Measurements from ENCODE around the gene LINGO1. TPM values are rescaled to one million over a fixed set of nuclear protein-coding genes. Genes with fewer than 3 reads are reported as not detected.

LINGO1 gene
- total RNA-seq, 1 donor, result 1.1 TPM

DNA sequence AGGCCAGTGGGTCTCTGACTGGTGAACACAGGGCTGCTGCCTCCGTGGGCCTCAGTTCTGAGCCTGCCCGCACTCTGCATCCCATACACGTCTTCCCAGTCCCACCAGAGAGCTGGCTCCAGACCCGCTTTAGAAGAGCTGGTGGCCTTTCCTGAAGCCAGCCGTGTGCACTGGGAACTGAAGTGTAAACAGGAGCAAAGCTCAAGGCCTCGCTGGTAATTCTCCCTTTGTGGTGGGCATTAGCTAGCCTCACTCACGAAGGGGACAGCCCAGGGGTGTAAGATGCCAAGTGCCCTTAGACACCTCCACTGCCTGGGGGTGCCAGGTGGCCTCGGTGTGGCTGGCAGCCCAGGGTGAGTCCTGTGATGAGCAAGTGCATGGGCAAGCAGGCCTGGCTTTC, 12.9 kb upstream of the LINGO1 start:
- Histone ChIP-seq H3K27me3 (ENCODE audit: insufficient read depth, low read length) (peaks cover 4% of the 10 kb centered on the region), H4K20me1 (ENCODE audit: insufficient read depth, low read length) (peaks cover 2% of the 10 kb centered on the region), H3K9me3 (ENCODE audit: low read depth, low read length) (no peaks in the 10 kb centered on the region), H3K4me2 (ENCODE audit: insufficient read depth, low read length) (no peak overlapping the region), H3K4me3 (ENCODE audit: insufficient read depth, low read length) (no peak overlapping the region), H3K36me3 (ENCODE audit: insufficient read depth, low read length) (no peaks in the 10 kb centered on the region), H3K27ac (ENCODE audit: low read depth, low read length) (no peak overlapping the region), H2AFZ (ENCODE audit: low read length) (no peak overlapping the region), H3K79me2 (ENCODE audit: insufficient read depth, low read length) (no peaks in the 10 kb centered on the region), H3K4me1 (ENCODE audit: insufficient read depth, low read length) (no peaks in the 10 kb centered on the region)
- no peak for TF ChIP-seq CTCF (IDR thresholded peaks at IDR 0.05; ENCODE audit: extremely low read depth, low read depth, low read length)
- no peak for DNase-seq (ENCODE audit: insufficient read length, low spot score, missing footprints)

GRCh38 chr15:77644543-77645247, 12.0 kb upstream of the LINGO1 start:
- H3K27ac ChIP-seq (ENCODE audit: low read depth, low read length), result no peak overlapping the region
- H4K20me1 ChIP-seq (ENCODE audit: insufficient read depth, low read length), result peaks cover 2% of the 10 kb centered on the region
- no peaks in the 10 kb centered on the region for H3K9me3 ChIP-seq (ENCODE audit: low read depth, low read length)
- no peaks in the 10 kb centered on the region for H3K4me1 ChIP-seq (ENCODE audit: insufficient read depth, low read length)
- H3K4me3 ChIP-seq (ENCODE audit: insufficient read depth, low read length), result no peak overlapping the region
- no peaks in the 10 kb centered on the region for H3K36me3 ChIP-seq (ENCODE audit: insufficient read depth, low read length)
- no peaks in the 10 kb centered on the region for H3K79me2 ChIP-seq (ENCODE audit: insufficient read depth, low read length)
- TF ChIP-seq CTCF (IDR thresholded peaks at IDR 0.05; ENCODE audit: extremely low read depth, low read depth, low read length), result no peak
- H3K27me3 ChIP-seq (ENCODE audit: insufficient read depth, low read length), result peaks cover 4% of the 10 kb centered on the region
- no peak overlapping the region for H3K4me2 ChIP-seq (ENCODE audit: insufficient read depth, low read length)
- no peak for DNase-seq (ENCODE audit: insufficient read length, low spot score, missing footprints)
- H2AFZ ChIP-seq (ENCODE audit: low read length), result no peak overlapping the region

DNA sequence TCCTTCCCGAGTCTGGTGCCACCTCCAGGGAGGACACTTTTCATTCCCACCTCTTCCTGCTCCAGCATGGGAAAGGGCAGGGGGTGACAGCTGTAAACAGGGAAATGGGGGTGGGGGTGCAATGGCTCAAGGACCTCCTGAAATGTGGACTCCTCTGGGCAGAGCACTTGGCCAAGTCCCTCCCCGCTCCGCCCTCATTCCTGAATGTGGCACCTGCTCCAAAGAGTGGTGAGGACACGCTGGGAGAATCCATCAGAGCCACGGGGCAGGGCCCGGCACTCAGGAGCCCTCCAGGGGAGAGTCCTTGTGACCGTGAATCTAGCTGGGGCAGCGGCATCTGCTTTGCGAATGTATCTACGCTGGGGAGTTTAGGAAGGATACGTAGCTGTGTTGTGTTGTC, 11.1 kb upstream of the LINGO1 start:
- TF ChIP-seq CTCF (IDR thresholded peaks at IDR 0.05; ENCODE audit: extremely low read depth, low read depth, low read length), result no peak
- Histone ChIP-seq H3K4me3 (ENCODE audit: insufficient read depth, low read length) (no peak overlapping the region), H3K27ac (ENCODE audit: low read depth, low read length) (no peak overlapping the region), H3K79me2 (ENCODE audit: insufficient read depth, low read length) (no peaks in the 10 kb centered on the region), H2AFZ (ENCODE audit: low read length) (no peak overlapping the region), H3K36me3 (ENCODE audit: insufficient read depth, low read length) (no peaks in the 10 kb centered on the region), H3K27me3 (ENCODE audit: insufficient read depth, low read length) (peaks cover 7% of the 10 kb centered on the region), H3K9me3 (ENCODE audit: low read depth, low read length) (no peaks in the 10 kb centered on the region), H3K4me2 (ENCODE audit: insufficient read depth, low read length) (no peak overlapping the region), H3K4me1 (ENCODE audit: insufficient read depth, low read length) (no peaks in the 10 kb centered on the region), H4K20me1 (ENCODE audit: insufficient read depth, low read length) (no peaks in the 10 kb centered on the region)
- DNase-seq (ENCODE audit: insufficient read length, low spot score, missing footprints), result no peak

DNA sequence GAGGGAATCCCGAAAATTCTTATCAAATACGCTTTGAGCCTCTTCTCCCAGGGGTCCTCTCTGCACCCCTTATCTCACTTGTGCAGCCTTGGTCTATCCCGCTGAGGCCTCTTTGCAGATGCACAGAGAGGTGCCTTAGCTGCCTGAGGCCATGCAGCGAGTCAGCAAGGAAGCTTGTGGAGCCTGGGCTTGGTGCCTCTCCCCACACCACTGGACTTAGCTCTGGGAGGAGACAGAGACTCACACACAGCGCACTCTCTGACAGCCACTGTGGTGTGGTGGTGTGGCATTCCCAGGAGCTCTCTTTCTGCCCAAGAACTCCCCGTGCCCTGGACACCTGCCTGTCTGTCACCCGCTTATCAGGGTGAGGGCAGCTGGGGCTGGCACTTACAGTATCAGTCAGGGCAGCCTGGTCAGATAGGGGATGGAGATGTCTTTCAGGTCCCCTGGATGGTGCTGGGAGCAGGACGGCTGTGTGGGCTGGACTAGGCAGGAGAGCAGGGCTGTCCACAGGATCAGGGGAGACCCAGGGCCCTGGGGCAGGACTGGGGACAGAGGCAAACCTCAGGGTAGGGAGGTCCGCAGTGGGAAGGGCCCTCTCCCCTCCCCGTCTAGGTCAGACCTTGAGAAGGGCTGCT, 10.2 kb upstream of the LINGO1 start:
- TF ChIP-seq CTCF (IDR thresholded peaks at IDR 0.05; ENCODE audit: extremely low read depth, low read depth, low read length), result no peak
- Histone ChIP-seq H3K36me3 (ENCODE audit: insufficient read depth, low read length) (no peaks in the 10 kb centered on the region), H2AFZ (ENCODE audit: low read length) (no peak overlapping the region), H3K27ac (ENCODE audit: low read depth, low read length) (no peak overlapping the region), H3K4me2 (ENCODE audit: insufficient read depth, low read length) (no peak overlapping the region), H3K4me1 (ENCODE audit: insufficient read depth, low read length) (no peaks in the 10 kb centered on the region), H4K20me1 (ENCODE audit: insufficient read depth, low read length) (no peaks in the 10 kb centered on the region), H3K27me3 (ENCODE audit: insufficient read depth, low read length) (peaks cover 11% of the 10 kb centered on the region), H3K9me3 (ENCODE audit: low read depth, low read length) (no peaks in the 10 kb centered on the region), H3K4me3 (ENCODE audit: insufficient read depth, low read length) (no peak overlapping the region), H3K79me2 (ENCODE audit: insufficient read depth, low read length) (no peaks in the 10 kb centered on the region)
- DNase-seq (ENCODE audit: insufficient read length, low spot score, missing footprints), result no peak
